ENCODE measurements around the gene DGCR2. TPM values are rescaled to one million over a fixed set of nuclear protein-coding genes. Genes with fewer than 3 reads are reported as not detected.

DGCR2 gene
- total RNA-seq, 1 donor from 2014 or later: 50.0 TPM

- DNase-seq (ENCODE audit: low read depth) (no peak), FAIRE-seq (no peak)
- Histone ChIP-seq H3K27me3 (ENCODE audit: control insufficient read depth, insufficient read depth, low read length) (no peaks in the 10 kb centered on the region), H3K36me3 (ENCODE audit: control insufficient read depth, insufficient read depth, low read length) (peaks cover 39% of the 10 kb centered on the region), H3K4me3 (ENCODE audit: low read depth, low read length) (no peak overlapping the region)
- TF ChIP-seq CTCF (IDR thresholded peaks at IDR 0.05; ENCODE audit: insufficient read depth, low read length, severe bottlenecking): no peak
Measured at GRCh38 chr22:19065929-19066328, 56.3 kb downstream of the DGCR2 start.

- no peak for FAIRE-seq
Measured at GRCh38 chr22:19065298-19065859, 56.8 kb downstream of the DGCR2 start.

GRCh38 chr22:19064354-19065054 is 57.7 kb downstream of the DGCR2 start:
- no peak for FAIRE-seq
- Histone ChIP-seq H3K27me3 (ENCODE audit: control insufficient read depth, insufficient read depth, low read length) (no peaks in the 10 kb centered on the region), H3K4me3 (ENCODE audit: low read depth, low read length) (no peak overlapping the region), H3K36me3 (ENCODE audit: control insufficient read depth, insufficient read depth, low read length) (peaks cover 36% of the 10 kb centered on the region)
- no peak for TF ChIP-seq CTCF (IDR thresholded peaks at IDR 0.05; ENCODE audit: insufficient read depth, low read length, severe bottlenecking)
- no peak for DNase-seq (ENCODE audit: low read depth)

More at GRCh38 chr22:19065298-19065859, 56.8 kb downstream of the DGCR2 start:
- no peak for DNase-seq (ENCODE audit: low read depth)
- Histone ChIP-seq H3K36me3 (ENCODE audit: control insufficient read depth, insufficient read depth, low read length) (peaks cover 38% of the 10 kb centered on the region), H3K27me3 (ENCODE audit: control insufficient read depth, insufficient read depth, low read length) (no peaks in the 10 kb centered on the region), H3K4me3 (ENCODE audit: low read depth, low read length) (no peak overlapping the region)
- TF ChIP-seq CTCF (IDR thresholded peaks at IDR 0.05; ENCODE audit: insufficient read depth, low read length, severe bottlenecking): no peak

GRCh38 chr22:19063581-19064353 is 58.4 kb downstream of the DGCR2 start:
- no peak overlapping the region for H3K4me3 ChIP-seq (ENCODE audit: low read depth, low read length)
- H3K27me3 ChIP-seq (ENCODE audit: control insufficient read depth, insufficient read depth, low read length): no peaks in the 10 kb centered on the region
- DNase-seq (ENCODE audit: low read depth) (no peak), FAIRE-seq (no peak)
- H3K36me3 ChIP-seq (ENCODE audit: control insufficient read depth, insufficient read depth, low read length): peaks cover 43% of the 10 kb centered on the region
- no peak for TF ChIP-seq CTCF (IDR thresholded peaks at IDR 0.05; ENCODE audit: insufficient read depth, low read length, severe bottlenecking)

GRCh38 chr22:19062943-19063308 is 59.3 kb downstream of the DGCR2 start:
- TF ChIP-seq CTCF (IDR thresholded peaks at IDR 0.05; ENCODE audit: insufficient read depth, low read length, severe bottlenecking): no peak
- H3K4me3 ChIP-seq (ENCODE audit: low read depth, low read length): no peak overlapping the region
- H3K36me3 ChIP-seq (ENCODE audit: control insufficient read depth, insufficient read depth, low read length): peaks cover 43% of the 10 kb centered on the region
- DNase-seq (ENCODE audit: low read depth) (no peak), FAIRE-seq (no peak)
- H3K27me3 ChIP-seq (ENCODE audit: control insufficient read depth, insufficient read depth, low read length): no peaks in the 10 kb centered on the region

Measured in bronchial epithelial cell (primary cell).